Spleen (tissue), 11 donors: Measurements from ENCODE around the gene NBPF3. TPM values are rescaled to one million over a fixed set of nuclear protein-coding genes. Genes with fewer than 3 reads are reported as not detected.
A peak's percentile ranks its signal among the peaks of the same experiment; 100 is the strongest.
"Not testable (repeated sequence)": the region's sequence is repeated elsewhere in the genome, so short reads cannot be mapped to it uniquely, and the experiment has no call there.

Source experiments
- DNase-seq: peaks from one replicate; pipeline ENCODE4 v3.0.0-alpha.2; 2020
- H3K27ac ChIP-seq, 8 donors: fragments of 200-600 bp; sonication (generic) in 7 of 8; 1 replicate in 4 of 8; 2 replicates in 4 of 8; pipeline versions ENCODE4 v1.5.0 to v1.8.0; 2016 to 2021; ENCODE audit warnings: inconsistent platforms in 4 of 8, mild to moderate bottlenecking in 4 of 8, moderate library complexity in 1 of 8
- H3K27me3 ChIP-seq, 7 donors: fragments of 200-600 bp; sonication (generic) in 6 of 7; replicated peaks in 1 of 7; 1 replicate in 4 of 7; 2 replicates in 3 of 7; pipeline versions ENCODE4 v1.5.0 to v1.8.0; 2016 to 2021; ENCODE audit warnings: inconsistent platforms in 3 of 7, mild to moderate bottlenecking in 1 of 7
- H3K36me3 ChIP-seq, 6 donors: fragments of 200-600 bp; sonication (generic) in 5 of 6; 1 replicate in 4 of 6; 2 replicates in 2 of 6; pipeline versions ENCODE4 v1.5.0 to v1.8.0; 2016 to 2021; ENCODE audit warnings: inconsistent platforms in 2 of 6
- H3K4me1 ChIP-seq, 6 donors: fragments of 200-600 bp; sonication (generic) in 5 of 6; 1 replicate in 3 of 6; 2 replicates in 3 of 6; pipeline versions ENCODE4 v1.5.0 to v1.8.0; 2016 to 2021; ENCODE audit warnings: inconsistent platforms in 3 of 6
- H3K4me3 ChIP-seq, 8 donors: fragments of 200-600 bp; sonication (generic) in 7 of 8; 1 replicate in 4 of 8; 2 replicates in 4 of 8; pipeline versions ENCODE4 v1.5.0 to v1.8.0; 2016 to 2021; ENCODE audit warnings: inconsistent platforms in 4 of 8, mild to moderate bottlenecking in 4 of 8, moderate library complexity in 2 of 8
- H3K9me3 ChIP-seq, 8 donors: fragments of 200-600 bp; sonication (generic) in 7 of 8; 1 replicate in 4 of 8; 2 replicates in 4 of 8; pipeline versions ENCODE4 v1.5.0 to v1.8.0; 2016 to 2021; ENCODE audit warnings: inconsistent platforms in 4 of 8
- CTCF ChIP-seq, 11 experiments: fragments of 200-600 bp in 7 of 11; fragments of 450-650 bp in 4 of 11; sonication (generic) in 4 of 11; IDR thresholded peaks in 8 of 11; conservative IDR thresholded peaks in 3 of 11; 1 replicate in 7 of 11; 2 replicates in 4 of 11; pipeline versions ENCODE4 v1.4.0 to v1.8.0; 2016 to 2021; ENCODE audit warnings: antibody characterized with exemption in 11 of 11, inconsistent platforms in 4 of 11, mild to moderate bottlenecking in 1 of 11
- POLR2A ChIP-seq, 3 donors: fragments of 450-650 bp; IDR thresholded peaks; one replicate each; pipeline ENCODE4 v1.5.1; 2017; ENCODE audit warnings: antibody characterized with exemption in 3 of 3, mild to moderate bottlenecking in 1 of 3
- POLR2AphosphoS5 ChIP-seq, 3 donors: sonication (generic); formaldehyde crosslinking; IDR thresholded peaks; one replicate each; pipeline ENCODE4 v1.5.1; 2017; ENCODE audit warnings: antibody characterized with exemption in 3 of 3
- WGBS, 5 donors: extraction: QIAGEN DNeasy Blood & Tissue Kit in 3 of 5; methylation state at CpG; one replicate each; pipeline versions ENCODE4 v1.1.5 to v1.1.7; 2013 to 2018; 5-methylcytosine and 5-hydroxymethylcytosine counted together
- intact Hi-C: fragments of 100-400 bp; cut with DNase I; formaldehyde crosslinking; loops from one replicate; pipeline ENCODE4 v1.15.0; 2023; ENCODE audit warnings: low total_unique reads
- polyA plus RNA-seq, 3 donors: library from polyadenylated mRNA; stranded (reverse); fragments of 200-250 nt; gene quantifications; one replicate each; pipeline ENCODE4 v1.2.1, GENCODE V29; 2013
- total RNA-seq, 7 donors: library from RNA; depleted of rRNA in 3 of 7; stranded (reverse); fragments of >200 nt in 3 of 7; fragmentation: NEBNext Ultra II Directional in 4 of 7; extraction: Animal tissue kit (Norgen Biotek cat#: 25700) in 4 of 7; gene quantifications; one replicate each; pipeline versions ENCODE4 v1.1.0 to v1.2.1, GENCODE V29; 2016 to 2021
- donor health status: healthy with polysubstance abuse.
- donor health status: DM: no; HTN: no; CAD: no; lungs with moderate emphysema.
- donor health status: DM: no; HTN: no; CAD: no.
- donor health status: Bipolar disorder and iron deficiency.
- donor health status: healthy.
- donor health status: DM: no; HTN: no; CAD: no.
- donor health status: DM: yes; HTN: yes; CAD: no.

NBPF3 gene
- total and polyA plus RNA-seq, 10 donors, result 0.49 to 18.6 (median 9.2) TPM

- Histone ChIP-seq H3K4me3 (no peak overlapping the region), H3K36me3 (peaks cover 0 to 33% (median 0%) of the 10 kb centered on the region in 6 donors), H3K4me1 (no peaks in the 10 kb centered on the region), H3K9me3 (no peaks in the 10 kb centered on the region), H3K27ac (no peak overlapping the region), H3K27me3 (no peaks in the 10 kb centered on the region)
- no peak for DNase-seq
- TF ChIP-seq POLR2AphosphoS5 (IDR thresholded peaks at IDR 0.05) (no peak), CTCF (IDR thresholded peaks at IDR 0.05 in 8 of 11, conservative IDR thresholded peaks at IDR 0.05 in 3 of 11) (peak in 1 of 11 experiments; percentile 14)
- 21 to 43% (median 32%) methylated on average over 10 of the region's 10 CpGs for WGBS, 5 donors
- intact Hi-C loops, result no loop called here
Measured at GRCh38 chr1:21468599-21468998, 28.7 kb downstream of the NBPF3 start.

GRCh38 chr1:21469581-21469980, 29.6 kb downstream of the NBPF3 start:
- no peak overlapping the region for H3K4me3 ChIP-seq
- DNase-seq, result no peak
- H3K27me3 ChIP-seq, result no peaks in the 10 kb centered on the region
- TF ChIP-seq POLR2AphosphoS5 (IDR thresholded peaks at IDR 0.05) (no peak), CTCF (IDR thresholded peaks at IDR 0.05 in 8 of 11, conservative IDR thresholded peaks at IDR 0.05 in 3 of 11) (no peak), POLR2A (IDR thresholded peaks at IDR 0.05) (no peak)
- 69 to 88% (median 75%) methylated on average over 9 of the region's 9 CpGs for WGBS, 5 donors
- H3K36me3 ChIP-seq, result peaks cover 0 to 37% (median 0%) of the 10 kb centered on the region in 6 donors
- H3K9me3 ChIP-seq, result no peaks in the 10 kb centered on the region
- no peak overlapping the region for H3K27ac ChIP-seq
- no peaks in the 10 kb centered on the region for H3K4me1 ChIP-seq
- intact Hi-C loops, result no loop called here

- H3K27me3 ChIP-seq, result no peaks in the 10 kb centered on the region
- intact Hi-C loops, result no loop called here
- no peaks in the 10 kb centered on the region for H3K9me3 ChIP-seq
Measured at GRCh38 chr1:21472861-21473260, 32.9 kb downstream of the NBPF3 start.

GRCh38 chr1:21478356-21478755, 38.4 kb downstream of the NBPF3 start:
- DNase-seq, result no peak
- TF ChIP-seq CTCF (IDR thresholded peaks at IDR 0.05 in 8 of 11, conservative IDR thresholded peaks at IDR 0.05 in 3 of 11), result no peak
- no peak for TF ChIP-seq POLR2AphosphoS5 (IDR thresholded peaks at IDR 0.05)
- no peak for TF ChIP-seq POLR2A (IDR thresholded peaks at IDR 0.05)
- Histone ChIP-seq H3K9me3 (no peaks in the 10 kb centered on the region), H3K27me3 (no peaks in the 10 kb centered on the region), H3K4me1 (no peaks in the 10 kb centered on the region), H3K36me3 (peaks cover 0 to 42% (median 17%) of the 10 kb centered on the region in 6 donors), H3K4me3 (no peak overlapping the region), H3K27ac (no peak overlapping the region)
- 78 to 94% (median 90%) methylated on average over 4 to 6 of the region's 6 CpGs for WGBS, 5 donors
- intact Hi-C loops, result no loop called here

More at GRCh38 chr1:21472861-21473260, 32.9 kb downstream of the NBPF3 start:
- Histone ChIP-seq H3K4me1 (no peaks in the 10 kb centered on the region), H3K36me3 (peaks cover 0 to 51% (median 4%) of the 10 kb centered on the region in 6 donors), H3K27ac (no peak overlapping the region), H3K4me3 (no peak overlapping the region)
- WGBS, 5 donors, result 90 to 98% (median 95%) methylated on average over 5 of the region's 5 CpGs
- no peak for DNase-seq
- TF ChIP-seq CTCF (IDR thresholded peaks at IDR 0.05 in 8 of 11, conservative IDR thresholded peaks at IDR 0.05 in 3 of 11) (no peak), POLR2AphosphoS5 (IDR thresholded peaks at IDR 0.05) (no peak), POLR2A (IDR thresholded peaks at IDR 0.05) (no peak)

GRCh38 chr1:21483881-21484280, 43.9 kb downstream of the NBPF3 start:
- DNase-seq, H3K4me1 ChIP-seq, H3K27ac ChIP-seq, H3K4me3 ChIP-seq, intact Hi-C loops, H3K9me3 ChIP-seq: not testable (repeated sequence)
- Histone ChIP-seq H3K36me3 (peaks cover 0 to 11% (median 5%) of the 10 kb centered on the region in 6 donors), H3K27me3 (peaks cover 0 to 16% (median 0%) of the 10 kb centered on the region in 7 donors)
- WGBS, 5 donors, result 95 to 100% (median 99%) methylated on average over 2 to 4 of the region's 4 CpGs
